Right hindlimb (tissue), 1 donor: ENCODE results near the gene METAP2.

Experiments
- DNase-seq: peaks from one replicate; pipeline ENCODE4 v3.0.0-alpha.2; 2018

METAP2 gene

GRCh38 chr12:95516757-95517156, 42.8 kb downstream of the METAP2 start:
- no peak for DNase-seq

DNA sequence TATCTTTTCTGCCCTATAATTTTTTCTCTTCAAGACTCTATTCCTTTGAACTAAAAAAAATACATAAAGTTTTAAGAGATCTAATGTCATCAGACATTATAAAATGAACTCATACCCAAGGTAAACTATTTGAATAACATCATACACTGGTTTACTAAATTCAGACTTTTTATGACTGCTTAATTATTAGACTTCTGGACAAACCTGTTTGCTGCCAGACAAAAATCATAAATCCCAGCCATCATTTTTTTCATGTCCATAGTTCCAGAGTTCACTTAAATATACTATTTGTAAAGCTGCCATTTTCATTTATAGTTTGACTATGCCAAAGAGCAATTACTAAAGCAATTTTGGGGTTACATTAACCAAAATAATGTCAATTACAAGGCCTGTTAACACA, 43.3 kb downstream of the METAP2 start:
- no peak for DNase-seq

- DNase-seq: no peak
These were observed 45.0 kb downstream of the METAP2 start for GRCh38 chr12:95518944-95519343.

DNA sequence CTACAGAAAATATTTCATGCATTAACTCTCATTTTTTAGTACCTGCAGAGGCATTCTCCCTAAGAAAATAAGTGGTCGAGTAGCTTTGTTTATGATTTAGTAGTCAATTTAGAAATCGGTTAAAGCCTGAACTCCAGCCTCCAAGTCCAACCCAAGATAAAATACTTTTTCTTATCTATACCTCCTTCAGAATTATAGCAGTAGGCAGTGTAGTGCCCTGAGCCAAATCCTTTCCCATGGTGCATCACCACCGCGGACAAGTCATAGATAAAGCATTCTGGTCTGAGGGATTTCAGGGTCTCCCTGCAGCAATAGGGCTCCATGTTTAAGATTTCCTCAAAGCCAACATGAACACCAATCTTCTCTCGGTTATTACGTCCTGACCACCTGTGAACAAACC, 46.9 kb downstream of the METAP2 start:
- DNase-seq: no peak

DNA sequence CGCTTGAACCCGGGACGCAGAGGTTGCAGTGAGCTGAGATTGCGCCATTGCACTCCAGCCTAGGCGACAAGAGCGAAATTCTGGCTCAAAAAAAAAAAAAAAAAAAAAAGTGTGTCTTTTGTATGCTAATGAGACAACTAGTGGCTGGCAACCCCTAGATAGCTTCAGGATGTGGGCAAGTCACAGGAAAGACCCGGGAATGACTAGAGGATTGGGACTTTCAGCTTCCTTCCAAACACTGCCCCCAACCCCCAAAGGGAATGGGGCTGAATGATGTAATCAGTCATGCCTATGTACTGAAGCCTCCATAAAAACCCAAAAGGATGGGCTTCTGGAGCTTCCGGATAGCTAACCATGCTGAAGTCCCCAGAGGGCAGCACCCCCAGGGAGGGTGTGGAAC, 48.7 kb downstream of the METAP2 start:
- no peak for DNase-seq

DNA sequence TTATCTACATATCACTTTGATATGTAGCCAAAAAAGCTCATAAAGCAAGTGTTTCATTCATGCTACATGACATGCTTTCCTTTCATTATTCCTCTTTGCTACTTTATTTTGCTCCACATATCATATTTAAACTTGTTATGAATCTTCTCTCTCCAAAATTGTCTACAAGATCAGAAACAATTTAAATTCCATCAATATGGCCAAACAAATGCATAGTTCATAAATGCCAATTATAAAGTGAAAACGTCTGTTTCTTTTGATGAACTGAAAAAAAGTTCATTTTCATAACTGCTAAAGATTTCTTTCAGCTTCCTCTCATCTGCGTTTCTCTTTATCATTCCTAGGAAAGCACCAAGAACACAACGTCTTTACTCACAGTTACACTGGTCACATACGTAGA, 54.5 kb downstream of the METAP2 start:
- no peak for DNase-seq

- DNase-seq: no peak
These were observed 55.8 kb downstream of the METAP2 start for GRCh38 chr12:95529693-95530225.

GRCh38 chr12:95532851-95533250, 58.9 kb downstream of the METAP2 start:
- no peak for DNase-seq

DNA sequence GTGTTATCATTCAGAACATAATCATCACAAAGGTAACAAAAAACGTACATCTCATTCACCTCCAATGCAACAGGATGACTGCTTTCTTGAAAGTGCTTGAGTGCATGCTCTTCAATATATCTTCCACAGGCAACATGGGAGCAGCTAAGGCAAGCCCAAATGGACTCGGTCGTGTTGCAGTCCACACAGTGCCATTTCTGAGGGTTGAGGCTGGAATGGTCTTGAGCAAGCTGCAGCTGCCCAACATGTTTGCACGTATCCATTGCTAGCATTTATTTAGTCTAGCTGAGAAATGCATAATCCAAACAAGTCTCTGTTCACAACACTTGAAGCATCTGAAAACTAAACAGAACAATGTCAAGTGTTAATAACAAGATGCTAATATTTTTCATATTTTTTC, 60.0 kb downstream of the METAP2 start:
- no peak for DNase-seq

DNA sequence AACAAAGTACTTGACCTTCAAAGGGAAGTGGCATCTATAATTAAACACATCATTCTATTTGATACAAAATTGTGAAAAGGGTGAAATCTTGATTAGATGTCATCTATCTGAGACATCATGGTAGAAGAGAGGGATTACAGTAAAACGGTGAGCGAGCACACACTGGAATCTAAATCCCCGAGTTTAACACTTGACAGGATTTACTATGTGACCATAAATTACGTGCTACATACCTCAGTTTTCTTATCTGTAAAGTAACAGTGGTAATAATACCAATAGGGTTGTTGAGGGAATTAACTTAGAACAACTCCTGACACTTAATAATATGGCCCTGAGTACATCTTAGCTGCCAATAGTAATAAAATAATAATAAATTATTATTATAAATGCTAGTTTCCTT, 64.1 kb downstream of the METAP2 start:
- DNase-seq: no peak

- DNase-seq: no peak
These were observed 64.7 kb downstream of the METAP2 start for GRCh38 chr12:95538656-95539055.

GRCh38 chr12:95541436-95541835, 67.5 kb downstream of the METAP2 start:
- no peak for DNase-seq

- DNase-seq: no peak
These were observed 69.4 kb downstream of the METAP2 start for GRCh38 chr12:95543305-95543704.

GRCh38 chr12:95544756-95545155, 70.8 kb downstream of the METAP2 start:
- DNase-seq: no peak

GRCh38 chr12:95545303-95545702, 71.4 kb downstream of the METAP2 start:
- no peak for DNase-seq

GRCh38 chr12:95545731-95546490, 72.0 kb downstream of the METAP2 start:
- DNase-seq: no peak

DNA sequence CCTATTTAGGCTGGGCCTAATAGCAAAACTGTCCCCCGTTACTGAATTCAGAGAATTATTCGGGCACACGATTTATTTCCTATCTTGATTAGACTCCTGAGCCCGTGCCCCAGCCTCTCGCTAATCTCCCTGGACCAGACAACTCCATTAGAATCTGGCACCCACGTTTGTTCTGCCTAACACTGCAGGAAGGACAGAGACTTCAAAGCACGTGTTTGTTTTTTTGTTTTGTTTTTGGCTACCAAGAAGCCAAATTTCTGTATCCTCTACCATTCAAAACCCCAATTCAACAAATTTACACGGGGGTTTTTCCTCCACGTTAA, 72.5 kb downstream of the METAP2 start:
- DNase-seq: no peak

- DNase-seq: no peak
These were observed 73.6 kb downstream of the METAP2 start for GRCh38 chr12:95547522-95548055.

GRCh38 chr12:95548056-95548538, 74.1 kb downstream of the METAP2 start:
- DNase-seq: peak; percentile 33

GRCh38 chr12:95548539-95549391, 74.8 kb downstream of the METAP2 start:
- DNase-seq: peak; percentile 39

GRCh38 chr12:95549392-95550084, 75.6 kb downstream of the METAP2 start:
- no peak for DNase-seq

GRCh38 chr12:95551305-95551704, 77.4 kb downstream of the METAP2 start, which contains the start of gene USP44:
Gene USP44, minus strand, starts transcription at chr12:95551476. Its CDS starts 17,220 bp downstream, at chr12:95534256.
- DNase-seq: no peak
